ENCODE data around the gene TBC1D8. TPM values are rescaled to one million over a fixed set of nuclear protein-coding genes. Genes with fewer than 3 reads are reported as not detected.

The TBC1D8 gene
- total and polyA plus RNA-seq, 2 experiments from 2014 or later: 18.0 to 36.9 TPM

DNA sequence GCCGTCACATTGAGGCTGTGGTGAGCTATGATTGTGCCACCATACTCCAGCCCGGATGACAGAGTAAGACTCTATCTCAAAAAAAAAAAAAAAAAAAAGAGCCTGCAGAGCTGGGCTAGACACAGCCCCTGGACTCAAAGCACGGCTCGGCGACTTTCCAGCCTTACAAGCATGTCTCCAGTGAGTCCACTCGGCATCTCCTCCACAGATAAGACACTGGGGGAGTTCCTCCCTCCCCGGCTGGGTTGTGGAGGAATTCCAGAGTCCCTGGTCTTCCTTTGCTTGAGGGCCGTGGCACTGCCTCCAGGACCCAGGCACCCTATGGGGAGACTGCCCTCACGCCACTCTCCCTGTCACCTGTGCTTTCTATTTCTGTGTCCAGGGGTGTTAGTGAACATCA lies 180.0 kb downstream of the TBC1D8 start:
- DNase-seq (ENCODE audit: low spot score): no peak
- no peak overlapping the region for H2AFZ ChIP-seq
- H3K4me1 ChIP-seq (ENCODE audit: insufficient read depth): no peaks in the 10 kb centered on the region
- no peaks in the 10 kb centered on the region for H3K79me2 ChIP-seq (replicated peaks; ENCODE audit: insufficient read depth)
- no peak overlapping the region for H3K4me2 ChIP-seq
- H3K27me3 ChIP-seq (ENCODE audit: insufficient read depth): no peaks in the 10 kb centered on the region
- no peaks in the 10 kb centered on the region for H3F3A ChIP-seq (replicated peaks; ENCODE audit: low read depth)
- H3K27ac ChIP-seq (ENCODE audit: low read depth): no peak overlapping the region
- no peak overlapping the region for H3K4me3 ChIP-seq
- ATAC-seq: no peak
- Mint-ChIP-seq H3K27me3 (ENCODE audit: insufficient read depth, low read depth, poor library complexity) (peaks cover 3% of the 10 kb centered on the region), H3K4me3 (no peak overlapping the region), H3K36me3 (ENCODE audit: low read depth) (no peaks in the 10 kb centered on the region), H3K27ac (no peak overlapping the region), H3K4me1 (peaks cover 1% of the 10 kb centered on the region; the same call in 2 of the 3 replicates), H3K9me3 (no peaks in the 10 kb centered on the region)
- no peaks in the 10 kb centered on the region for H3K36me3 ChIP-seq (ENCODE audit: insufficient read depth)
- no peaks in the 10 kb centered on the region for H4K20me1 ChIP-seq (replicated peaks; ENCODE audit: insufficient read depth)
- no peaks in the 10 kb centered on the region for H3K9me2 ChIP-seq (ENCODE audit: insufficient read depth)
- no peak for TF ChIP-seq EZH2phosphoT487 (IDR thresholded peaks at IDR 0.05; ENCODE audit: unreplicated experiment)
- TF ChIP-seq NANOG (IDR thresholded peaks at IDR 0.05; ENCODE audit: borderline replicate concordance): no peak
- TF ChIP-seq, protein P1, sequence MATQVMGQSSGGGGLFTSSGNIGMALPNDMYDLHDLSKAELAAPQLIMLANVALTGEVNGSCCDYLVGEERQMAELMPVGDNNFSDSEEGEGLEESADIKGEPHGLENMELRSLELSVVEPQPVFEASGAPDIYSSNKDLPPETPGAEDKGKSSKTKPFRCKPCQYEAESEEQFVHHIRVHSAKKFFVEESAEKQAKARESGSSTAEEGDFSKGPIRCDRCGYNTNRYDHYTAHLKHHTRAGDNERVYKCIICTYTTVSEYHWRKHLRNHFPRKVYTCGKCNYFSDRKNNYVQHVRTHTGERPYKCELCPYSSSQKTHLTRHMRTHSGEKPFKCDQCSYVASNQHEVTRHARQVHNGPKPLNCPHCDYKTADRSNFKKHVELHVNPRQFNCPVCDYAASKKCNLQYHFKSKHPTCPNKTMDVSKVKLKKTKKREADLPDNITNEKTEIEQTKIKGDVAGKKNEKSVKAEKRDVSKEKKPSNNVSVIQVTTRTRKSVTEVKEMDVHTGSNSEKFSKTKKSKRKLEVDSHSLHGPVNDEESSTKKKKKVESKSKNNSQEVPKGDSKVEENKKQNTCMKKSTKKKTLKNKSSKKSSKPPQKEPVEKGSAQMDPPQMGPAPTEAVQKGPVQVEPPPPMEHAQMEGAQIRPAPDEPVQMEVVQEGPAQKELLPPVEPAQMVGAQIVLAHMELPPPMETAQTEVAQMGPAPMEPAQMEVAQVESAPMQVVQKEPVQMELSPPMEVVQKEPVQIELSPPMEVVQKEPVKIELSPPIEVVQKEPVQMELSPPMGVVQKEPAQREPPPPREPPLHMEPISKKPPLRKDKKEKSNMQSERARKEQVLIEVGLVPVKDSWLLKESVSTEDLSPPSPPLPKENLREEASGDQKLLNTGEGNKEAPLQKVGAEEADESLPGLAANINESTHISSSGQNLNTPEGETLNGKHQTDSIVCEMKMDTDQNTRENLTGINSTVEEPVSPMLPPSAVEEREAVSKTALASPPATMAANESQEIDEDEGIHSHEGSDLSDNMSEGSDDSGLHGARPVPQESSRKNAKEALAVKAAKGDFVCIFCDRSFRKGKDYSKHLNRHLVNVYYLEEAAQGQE (IDR thresholded peaks at IDR 0.05; ENCODE audit: unreplicated experiment): no peak

DNA sequence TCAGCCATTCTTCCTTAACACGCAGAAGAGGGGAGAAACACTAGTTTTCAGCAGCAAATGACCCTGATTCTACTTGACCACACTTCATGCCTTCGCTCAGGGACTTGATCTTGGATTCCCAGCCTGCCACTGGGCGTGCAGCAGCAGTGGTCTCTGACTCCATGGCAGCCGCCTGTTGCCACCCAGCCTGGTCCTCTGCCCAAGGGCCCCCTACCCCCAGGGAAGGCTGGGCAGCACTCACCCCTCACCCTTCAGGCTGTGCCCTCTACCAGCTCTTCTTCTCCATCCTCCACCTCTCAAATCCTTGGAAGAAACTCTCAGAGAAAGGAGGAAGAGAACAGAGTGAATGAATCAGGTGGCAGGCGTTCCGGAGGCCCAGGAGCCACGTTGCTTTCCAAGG lies 181.2 kb downstream of the TBC1D8 start:
- H3K27me3 ChIP-seq (ENCODE audit: insufficient read depth): no peaks in the 10 kb centered on the region
- H3K4me2 ChIP-seq: no peak overlapping the region
- H3K27ac ChIP-seq (ENCODE audit: low read depth): no peak overlapping the region
- Mint-ChIP-seq H3K27ac (no peak overlapping the region), H3K36me3 (ENCODE audit: low read depth) (no peaks in the 10 kb centered on the region), H3K4me3 (no peak overlapping the region), H3K27me3 (ENCODE audit: insufficient read depth, low read depth, poor library complexity) (peaks cover 3% of the 10 kb centered on the region), H3K4me1 (peaks cover 6% of the 10 kb centered on the region; the same call in 2 of the 3 replicates), H3K9me3 (no peaks in the 10 kb centered on the region)
- H3K4me3 ChIP-seq: no peak overlapping the region
- no peaks in the 10 kb centered on the region for H3F3A ChIP-seq (replicated peaks; ENCODE audit: low read depth)
- H3K36me3 ChIP-seq (ENCODE audit: insufficient read depth): no peaks in the 10 kb centered on the region
- H3K79me2 ChIP-seq (replicated peaks; ENCODE audit: insufficient read depth): no peaks in the 10 kb centered on the region
- peaks cover 8% of the 10 kb centered on the region; the same call in 1 of the 2 replicates for H3K9me2 ChIP-seq (ENCODE audit: insufficient read depth)
- H3K4me1 ChIP-seq (ENCODE audit: insufficient read depth): no peaks in the 10 kb centered on the region
- H4K20me1 ChIP-seq (replicated peaks; ENCODE audit: insufficient read depth): no peaks in the 10 kb centered on the region
- H2AFZ ChIP-seq: no peak overlapping the region
- ATAC-seq (no peak), DNase-seq (ENCODE audit: low spot score) (no peak)
- TF ChIP-seq CREB1 (CRISPR knock-in tag; IDR thresholded peaks at IDR 0.05; ENCODE audit: low read depth) (no peak), JUNB (IDR thresholded peaks at IDR 0.05; ENCODE audit: unreplicated experiment) (no peak), POLR2AphosphoS5 (IDR thresholded peaks at IDR 0.05; ENCODE audit: low read depth) (no peak), EZH2 (IDR thresholded peaks at IDR 0.05; ENCODE audit: low read depth, unreplicated experiment) (no peak)
- TF ChIP-seq, protein P2, sequence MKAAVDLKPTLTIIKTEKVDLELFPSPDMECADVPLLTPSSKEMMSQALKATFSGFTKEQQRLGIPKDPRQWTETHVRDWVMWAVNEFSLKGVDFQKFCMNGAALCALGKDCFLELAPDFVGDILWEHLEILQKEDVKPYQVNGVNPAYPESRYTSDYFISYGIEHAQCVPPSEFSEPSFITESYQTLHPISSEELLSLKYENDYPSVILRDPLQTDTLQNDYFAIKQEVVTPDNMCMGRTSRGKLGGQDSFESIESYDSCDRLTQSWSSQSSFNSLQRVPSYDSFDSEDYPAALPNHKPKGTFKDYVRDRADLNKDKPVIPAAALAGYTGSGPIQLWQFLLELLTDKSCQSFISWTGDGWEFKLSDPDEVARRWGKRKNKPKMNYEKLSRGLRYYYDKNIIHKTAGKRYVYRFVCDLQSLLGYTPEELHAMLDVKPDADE (IDR thresholded peaks at IDR 0.05): no peak
- TF ChIP-seq, protein P3, sequence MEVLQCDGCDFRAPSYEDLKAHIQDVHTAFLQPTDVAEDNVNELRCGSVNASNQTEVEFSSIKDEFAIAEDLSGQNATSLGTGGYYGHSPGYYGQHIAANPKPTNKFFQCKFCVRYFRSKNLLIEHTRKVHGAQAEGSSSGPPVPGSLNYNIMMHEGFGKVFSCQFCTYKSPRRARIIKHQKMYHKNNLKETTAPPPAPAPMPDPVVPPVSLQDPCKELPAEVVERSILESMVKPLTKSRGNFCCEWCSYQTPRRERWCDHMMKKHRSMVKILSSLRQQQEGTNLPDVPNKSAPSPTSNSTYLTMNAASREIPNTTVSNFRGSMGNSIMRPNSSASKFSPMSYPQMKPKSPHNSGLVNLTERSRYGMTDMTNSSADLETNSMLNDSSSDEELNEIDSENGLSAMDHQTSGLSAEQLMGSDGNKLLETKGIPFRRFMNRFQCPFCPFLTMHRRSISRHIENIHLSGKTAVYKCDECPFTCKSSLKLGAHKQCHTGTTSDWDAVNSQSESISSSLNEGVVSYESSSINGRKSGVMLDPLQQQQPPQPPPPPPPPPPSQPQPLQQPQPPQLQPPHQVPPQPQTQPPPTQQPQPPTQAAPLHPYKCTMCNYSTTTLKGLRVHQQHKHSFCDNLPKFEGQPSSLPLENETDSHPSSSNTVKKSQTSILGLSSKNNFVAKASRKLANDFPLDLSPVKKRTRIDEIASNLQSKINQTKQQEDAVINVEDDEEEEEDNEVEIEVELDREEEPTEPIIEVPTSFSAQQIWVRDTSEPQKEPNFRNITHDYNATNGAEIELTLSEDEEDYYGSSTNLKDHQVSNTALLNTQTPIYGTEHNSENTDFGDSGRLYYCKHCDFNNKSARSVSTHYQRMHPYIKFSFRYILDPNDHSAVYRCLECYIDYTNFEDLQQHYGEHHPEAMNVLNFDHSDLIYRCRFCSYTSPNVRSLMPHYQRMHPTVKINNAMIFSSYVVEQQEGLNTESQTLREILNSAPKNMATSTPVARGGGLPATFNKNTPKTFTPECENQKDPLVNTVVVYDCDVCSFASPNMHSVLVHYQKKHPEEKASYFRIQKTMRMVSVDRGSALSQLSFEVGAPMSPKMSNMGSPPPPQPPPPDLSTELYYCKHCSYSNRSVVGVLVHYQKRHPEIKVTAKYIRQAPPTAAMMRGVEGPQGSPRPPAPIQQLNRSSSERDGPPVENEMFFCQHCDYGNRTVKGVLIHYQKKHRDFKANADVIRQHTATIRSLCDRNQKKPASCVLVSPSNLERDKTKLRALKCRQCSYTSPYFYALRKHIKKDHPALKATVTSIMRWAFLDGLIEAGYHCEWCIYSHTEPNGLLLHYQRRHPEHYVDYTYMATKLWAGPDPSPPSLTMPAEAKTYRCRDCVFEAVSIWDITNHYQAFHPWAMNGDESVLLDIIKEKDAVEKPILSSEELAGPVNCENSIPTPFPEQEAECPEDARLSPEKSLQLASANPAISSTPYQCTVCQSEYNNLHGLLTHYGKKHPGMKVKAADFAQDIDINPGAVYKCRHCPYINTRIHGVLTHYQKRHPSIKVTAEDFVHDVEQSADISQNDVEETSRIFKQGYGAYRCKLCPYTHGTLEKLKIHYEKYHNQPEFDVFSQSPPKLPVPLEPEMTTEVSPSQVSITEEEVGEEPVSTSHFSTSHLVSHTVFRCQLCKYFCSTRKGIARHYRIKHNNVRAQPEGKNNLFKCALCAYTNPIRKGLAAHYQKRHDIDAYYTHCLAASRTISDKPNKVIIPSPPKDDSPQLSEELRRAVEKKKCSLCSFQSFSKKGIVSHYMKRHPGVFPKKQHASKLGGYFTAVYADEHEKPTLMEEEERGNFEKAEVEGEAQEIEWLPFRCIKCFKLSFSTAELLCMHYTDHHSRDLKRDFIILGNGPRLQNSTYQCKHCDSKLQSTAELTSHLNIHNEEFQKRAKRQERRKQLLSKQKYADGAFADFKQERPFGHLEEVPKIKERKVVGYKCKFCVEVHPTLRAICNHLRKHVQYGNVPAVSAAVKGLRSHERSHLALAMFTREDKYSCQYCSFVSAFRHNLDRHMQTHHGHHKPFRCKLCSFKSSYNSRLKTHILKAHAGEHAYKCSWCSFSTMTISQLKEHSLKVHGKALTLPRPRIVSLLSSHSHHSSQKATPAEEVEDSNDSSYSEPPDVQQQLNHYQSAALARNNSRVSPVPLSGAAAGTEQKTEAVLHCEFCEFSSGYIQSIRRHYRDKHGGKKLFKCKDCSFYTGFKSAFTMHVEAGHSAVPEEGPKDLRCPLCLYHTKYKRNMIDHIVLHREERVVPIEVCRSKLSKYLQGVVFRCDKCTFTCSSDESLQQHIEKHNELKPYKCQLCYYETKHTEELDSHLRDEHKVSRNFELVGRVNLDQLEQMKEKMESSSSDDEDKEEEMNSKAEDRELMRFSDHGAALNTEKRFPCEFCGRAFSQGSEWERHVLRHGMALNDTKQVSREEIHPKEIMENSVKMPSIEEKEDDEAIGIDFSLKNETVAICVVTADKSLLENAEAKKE (CRISPR knock-in tag; IDR thresholded peaks at IDR 0.05): no peak

Data from GM23338 (cell line).